GM21529 (cell line): ENCODE results near the gene USP2.

Source experiments
- ATAC-seq: cut with Tn5 transposase; IDR thresholded peaks from one replicate; pipeline ENCODE4 v1.9.1; 2021; ENCODE audit not compliant: unreplicated experiment

Gene USP2

DNA sequence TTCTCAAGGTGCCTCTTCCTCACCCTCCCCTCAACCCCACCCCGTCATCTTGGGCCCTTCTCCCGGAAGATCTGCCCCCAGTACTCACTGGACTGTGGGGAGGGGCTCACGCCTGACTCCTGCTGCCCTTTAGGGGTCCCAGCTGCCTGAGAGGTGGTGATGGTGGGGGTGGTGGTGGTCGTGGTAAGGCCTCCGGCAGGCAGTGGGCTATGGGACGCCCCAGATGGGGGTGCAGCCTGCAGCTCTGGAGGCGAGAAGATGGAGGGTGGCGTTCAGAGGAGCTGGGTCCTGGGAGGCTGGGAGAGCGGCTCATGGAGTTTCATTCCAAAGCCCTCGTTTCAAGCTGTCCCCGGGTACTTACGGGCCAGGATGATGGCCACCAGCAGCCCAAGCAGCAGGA lies 35.8 kb downstream of the USP2 start:
- no peak for ATAC-seq

DNA sequence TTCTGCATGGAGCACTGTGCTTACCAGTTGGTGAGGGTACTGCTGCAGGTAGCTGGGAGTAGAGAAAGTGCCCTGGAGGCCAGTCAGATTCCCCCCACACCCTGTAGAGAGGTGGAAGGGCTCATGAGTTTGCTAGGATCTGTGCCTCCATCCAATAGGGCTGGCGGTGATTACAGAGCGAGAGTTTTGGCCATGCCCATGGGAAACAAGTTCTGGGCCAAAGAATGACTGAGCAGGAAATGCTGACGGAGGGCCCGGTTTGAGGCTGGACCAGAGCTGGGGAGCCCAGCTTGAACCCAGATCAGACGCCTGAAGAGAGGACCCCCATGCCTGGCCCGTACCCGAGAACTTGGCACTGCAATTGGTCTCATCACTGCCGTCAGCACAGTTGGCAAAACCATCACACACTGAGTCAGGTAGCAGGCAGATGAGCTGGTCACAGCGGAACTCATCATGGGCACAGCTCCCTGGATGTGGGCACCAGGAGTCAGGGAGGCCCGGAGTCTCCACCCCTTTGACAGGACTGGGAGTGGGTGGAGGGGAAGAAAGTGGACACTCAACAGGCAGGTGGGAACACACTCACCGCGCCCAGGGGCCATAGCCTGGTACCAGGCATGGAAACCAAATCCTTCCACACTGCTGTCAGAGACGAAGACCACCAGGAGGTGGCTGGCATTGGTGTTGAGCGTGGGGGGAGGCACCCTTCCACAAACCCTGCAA lies 37.0 kb downstream of the USP2 start:
- no peak for ATAC-seq

GRCh38 chr11:119343726-119344125 lies 37.8 kb downstream of the USP2 start:
- no peak for ATAC-seq

- no peak for ATAC-seq
Observed at GRCh38 chr11:119342362-119343130, 38.9 kb downstream of the USP2 start.

DNA sequence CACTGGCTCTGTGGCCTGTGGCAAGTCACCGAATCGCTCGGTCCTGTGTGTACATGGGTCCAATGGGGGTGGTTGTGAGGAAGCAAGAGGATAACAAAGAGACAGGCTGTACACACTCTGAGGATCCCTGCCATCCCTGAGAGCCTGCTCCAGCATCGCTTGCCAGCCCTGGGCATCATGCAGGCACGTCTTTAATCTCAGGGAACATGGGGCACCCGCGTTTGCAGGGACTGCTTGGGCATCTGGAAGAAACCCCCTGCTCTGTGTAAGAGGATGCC lies 39.5 kb downstream of the USP2 start:
- ATAC-seq, result no peak

DNA sequence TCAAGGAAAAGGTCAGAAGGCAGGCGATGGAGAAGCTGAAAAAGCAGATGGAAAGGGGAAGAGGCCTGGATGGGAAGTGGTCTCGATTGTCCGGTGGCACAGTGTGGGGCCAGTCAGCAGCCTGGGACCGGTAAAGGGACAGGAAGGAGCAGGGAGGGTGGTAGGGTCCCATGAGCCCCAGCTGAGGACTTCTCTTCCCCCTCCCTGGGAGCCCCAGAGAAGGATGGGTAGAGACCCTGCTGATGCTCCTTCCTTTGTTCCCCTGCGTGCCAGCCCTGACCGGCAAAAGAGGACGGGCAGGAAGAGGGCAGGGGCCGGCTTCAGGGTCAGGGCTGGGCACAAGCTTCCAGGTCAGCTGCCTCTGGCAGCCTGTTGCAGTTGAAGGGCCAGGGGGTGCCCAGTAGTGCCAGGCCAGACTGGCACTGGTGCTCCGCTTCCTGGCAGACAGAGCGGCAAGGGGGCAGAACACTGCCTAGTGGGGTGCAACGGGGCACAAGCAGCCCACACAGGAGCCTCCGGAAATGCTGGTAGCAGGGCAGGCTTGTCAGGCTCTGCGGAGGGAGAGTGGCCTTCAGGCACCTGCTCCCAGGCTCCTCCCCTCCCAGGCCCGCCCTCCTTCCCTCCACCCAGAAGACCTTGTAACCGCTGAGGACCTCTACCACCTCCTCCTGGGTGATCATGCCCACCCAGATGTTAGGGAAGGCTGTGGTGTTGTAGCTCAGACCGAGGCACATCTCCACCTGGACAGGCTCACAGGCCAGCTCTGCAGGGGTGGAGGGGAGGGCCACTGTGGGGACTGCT lies 40.1 kb downstream of the USP2 start:
- ATAC-seq, result no peak

DNA sequence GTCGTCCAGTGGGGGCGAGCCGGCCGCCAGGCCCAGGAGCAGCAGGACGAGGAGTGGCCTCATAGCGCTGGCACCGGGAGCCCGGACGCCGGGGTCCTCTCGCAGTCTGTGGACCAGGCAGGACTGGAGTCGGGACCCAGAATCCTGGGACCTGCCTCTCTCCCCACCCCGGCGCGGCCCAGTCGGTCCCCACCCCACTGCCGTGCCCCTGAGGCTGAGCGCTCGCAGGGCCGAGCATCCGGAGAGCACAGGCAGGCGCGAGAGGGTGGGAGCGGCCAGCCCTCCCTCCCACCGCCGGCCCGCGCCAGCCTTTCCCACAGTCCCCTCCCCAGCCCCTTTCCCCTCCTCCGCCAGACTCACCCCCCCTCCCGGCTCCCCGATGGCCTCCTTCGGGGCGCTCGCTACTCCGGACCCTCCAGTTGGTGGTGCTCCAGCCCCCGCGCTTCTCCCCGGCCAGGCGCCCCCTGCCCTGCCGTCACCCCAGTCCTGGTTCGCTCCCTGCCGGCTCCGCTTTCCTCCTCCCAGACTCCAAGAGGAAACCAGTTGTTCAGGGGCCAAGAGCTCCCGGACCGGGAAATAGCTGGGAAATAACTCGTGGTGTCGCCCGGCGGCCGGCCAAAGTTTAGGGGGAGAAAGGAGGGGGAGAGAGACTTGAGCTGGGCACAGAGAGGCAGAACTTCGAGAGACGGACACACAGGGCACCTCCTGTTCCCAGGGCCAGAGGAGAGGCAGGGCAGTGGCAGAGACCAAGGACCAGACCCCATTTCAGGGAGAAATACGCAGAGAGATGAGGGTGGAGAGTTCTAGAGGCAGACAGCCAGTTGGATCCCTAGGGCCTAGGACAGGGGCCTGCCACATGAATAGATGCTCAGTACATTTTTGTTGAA lies 40.9 kb downstream of the USP2 start, which contains the start of gene C1QTNF5:
Gene C1QTNF5, minus strand, starts transcription at position 549 of the 887 bp plus-strand sequence. Its CDS starts 486 bp downstream, at position 63.
- no peak for ATAC-seq

- ATAC-seq, result no peak
Observed at GRCh38 chr11:119339589-119340334, 41.7 kb downstream of the USP2 start.

DNA sequence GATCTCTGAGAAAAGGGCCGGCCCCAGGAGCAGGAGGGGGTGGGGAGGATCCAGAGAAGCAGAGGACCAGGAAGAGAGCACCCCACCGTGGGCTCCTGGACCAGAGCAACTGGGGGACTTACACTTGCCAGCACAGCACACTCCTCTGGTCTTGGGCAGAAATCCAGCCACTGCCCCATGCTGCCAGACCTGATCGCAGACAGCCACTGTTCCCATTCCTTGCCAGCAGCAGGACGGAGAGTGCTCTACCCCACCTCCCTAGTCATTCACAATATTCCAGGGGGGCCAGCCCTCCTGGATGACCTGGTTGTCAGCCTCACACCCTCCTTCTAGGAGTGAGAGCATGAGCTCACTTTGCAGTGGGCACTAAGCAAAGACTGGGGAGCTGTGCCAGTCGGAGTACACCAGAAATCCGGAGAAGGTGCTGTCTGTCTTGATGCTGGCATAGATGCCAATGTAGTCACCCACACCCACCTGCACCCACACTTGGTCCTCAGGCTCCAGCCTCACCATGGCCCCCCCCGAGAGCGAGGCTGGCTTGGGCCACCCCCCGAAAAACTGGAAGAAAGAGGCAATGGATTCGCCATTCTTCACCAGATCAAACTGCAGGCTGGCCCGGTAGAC lies 42.4 kb downstream of the USP2 start:
- no peak for ATAC-seq

- no peak for ATAC-seq
Observed at GRCh38 chr11:119338318-119338890, 43.1 kb downstream of the USP2 start.

GRCh38 chr11:119337581-119338317 lies 43.7 kb downstream of the USP2 start:
- ATAC-seq, result no peak

DNA sequence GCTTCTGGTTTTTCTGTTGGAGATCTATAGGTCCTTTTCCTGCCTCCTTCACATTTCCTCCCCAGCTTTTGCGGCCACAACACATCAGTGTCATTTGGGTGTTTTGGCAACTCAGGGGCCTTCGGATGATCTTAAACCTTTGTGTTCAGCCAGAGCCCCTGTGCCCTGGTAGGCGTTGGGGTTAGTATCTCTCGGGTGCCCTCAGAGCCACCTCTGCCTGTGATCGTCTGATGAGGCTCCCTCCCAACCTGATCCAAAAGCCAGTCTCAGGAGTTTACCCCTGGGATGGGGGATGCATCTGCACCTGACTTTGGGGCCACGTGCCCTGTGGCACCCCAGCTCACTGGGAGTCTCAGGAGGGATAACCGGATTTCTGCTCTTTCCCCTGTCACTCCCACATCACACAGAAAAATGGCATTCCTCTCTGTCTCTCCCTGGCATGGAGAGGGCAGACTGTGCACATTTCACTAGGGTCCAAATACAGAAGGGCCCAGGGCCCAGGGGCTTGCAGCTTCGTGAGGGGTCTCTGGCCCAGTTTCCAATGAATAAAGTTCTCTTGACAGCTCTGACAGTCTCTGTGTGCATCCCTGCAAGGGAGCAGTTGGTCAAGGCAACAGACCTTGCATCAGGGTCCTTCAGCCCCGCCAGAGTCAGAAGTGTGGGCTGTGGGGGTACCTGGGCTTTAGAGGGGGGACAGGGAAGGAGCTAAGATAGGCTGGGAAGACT lies 44.6 kb downstream of the USP2 start:
- ATAC-seq, result no peak

DNA sequence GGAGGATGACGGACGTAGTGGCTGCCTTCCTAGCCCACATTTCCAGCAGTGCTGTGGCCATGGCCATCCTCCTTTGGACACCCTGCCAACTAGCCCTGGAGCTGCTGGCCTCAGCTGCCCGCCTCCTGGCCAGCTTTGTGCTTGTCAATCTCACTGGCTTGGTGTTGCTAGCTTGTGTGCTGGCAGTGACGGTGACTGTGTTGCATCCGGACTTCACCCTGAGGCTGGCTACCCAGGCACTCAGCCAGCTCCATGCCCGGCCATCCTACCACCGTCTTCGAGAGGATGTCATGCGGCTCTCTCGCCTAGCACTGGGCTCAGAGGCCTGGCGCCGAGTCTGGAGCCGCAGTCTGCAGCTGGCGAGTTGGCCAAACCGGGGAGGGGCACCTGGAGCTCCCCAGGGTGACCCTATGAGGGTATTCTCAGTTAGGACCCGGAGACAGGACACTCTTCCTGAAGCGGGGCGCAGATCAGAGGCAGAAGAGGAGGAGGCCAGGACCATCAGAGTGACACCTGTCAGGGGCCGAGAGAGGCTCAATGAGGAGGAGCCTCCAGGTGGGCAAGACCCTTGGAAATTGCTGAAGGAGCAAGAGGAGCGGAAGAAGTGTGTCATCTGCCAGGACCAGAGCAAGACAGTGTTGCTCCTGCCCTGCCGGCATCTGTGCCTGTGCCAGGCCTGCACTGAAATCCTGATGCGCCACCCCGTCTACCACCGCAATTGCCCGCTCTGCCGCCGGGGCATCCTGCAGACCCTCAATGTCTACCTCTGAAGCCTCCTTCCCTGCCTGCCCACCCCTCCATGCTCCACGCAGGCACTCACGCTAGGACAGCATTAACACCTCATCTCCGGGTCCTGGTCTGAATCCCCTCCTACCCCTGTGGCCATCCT lies 45.6 kb downstream of the USP2 start:
- no peak for ATAC-seq

GRCh38 chr11:119335091-119335654 lies 46.3 kb downstream of the USP2 start:
- ATAC-seq, result no peak

- ATAC-seq, result peak; percentile 94
Observed at GRCh38 chr11:119334174-119334930, 47.1 kb downstream of the USP2 start, which contains the start of gene RNF26. RNF26 (plus strand) TSS chr11:119334527; CDS start chr11:119335123, 596 bp downstream.
